ENCODE data around the gene SIN3A. TPM values are rescaled to one million over a fixed set of nuclear protein-coding genes. Genes with fewer than 3 reads are reported as not detected.

SIN3A gene
- total RNA-seq, 2 donors from 2014 or later, result 51.0 to 98.6 TPM

DNA sequence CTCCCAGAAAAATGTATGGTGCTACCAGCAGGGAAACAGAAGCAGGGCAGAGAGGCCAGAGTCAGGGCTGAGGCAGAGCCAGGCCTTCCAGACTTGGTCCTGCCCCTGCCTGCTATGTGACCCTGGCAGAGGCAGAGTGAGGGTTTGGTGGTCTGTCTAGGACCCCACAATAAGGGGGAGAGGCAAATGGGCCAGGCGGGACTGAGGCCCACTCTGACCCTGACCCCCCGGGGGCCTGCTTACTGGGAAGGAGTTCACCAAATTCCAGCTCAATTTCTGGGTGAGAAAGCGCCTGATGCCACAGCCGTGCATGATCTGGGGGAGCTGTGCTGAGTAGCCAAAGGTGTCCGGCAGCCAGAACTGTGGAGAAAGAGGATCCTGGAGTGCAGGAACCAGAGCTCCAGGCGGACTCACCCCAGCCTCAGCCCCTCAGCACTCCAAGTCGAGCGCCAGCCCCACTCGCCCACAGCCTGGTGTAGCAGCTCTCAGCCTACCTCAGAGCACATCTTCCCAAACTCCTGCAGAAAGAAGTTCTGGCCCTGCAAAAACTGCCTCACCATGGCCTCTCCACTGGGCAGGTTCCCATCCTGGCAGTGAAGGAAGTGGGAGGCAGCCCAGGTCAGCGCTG is 90.0 kb downstream of the SIN3A start:
- H3K27me3 ChIP-seq (replicated peaks; ENCODE audit: insufficient read depth), result no peaks in the 10 kb centered on the region
- no peaks in the 10 kb centered on the region for H3K4me1 ChIP-seq (replicated peaks)
- DNase-seq (ENCODE audit: low spot score), result no peak
- H3K36me3 ChIP-seq, result peaks cover 6 to 10% of the 10 kb centered on the region in 2 donors
- no peak for TF ChIP-seq POLR2A (IDR thresholded peaks at IDR 0.05)
- TF ChIP-seq, protein P1, sequence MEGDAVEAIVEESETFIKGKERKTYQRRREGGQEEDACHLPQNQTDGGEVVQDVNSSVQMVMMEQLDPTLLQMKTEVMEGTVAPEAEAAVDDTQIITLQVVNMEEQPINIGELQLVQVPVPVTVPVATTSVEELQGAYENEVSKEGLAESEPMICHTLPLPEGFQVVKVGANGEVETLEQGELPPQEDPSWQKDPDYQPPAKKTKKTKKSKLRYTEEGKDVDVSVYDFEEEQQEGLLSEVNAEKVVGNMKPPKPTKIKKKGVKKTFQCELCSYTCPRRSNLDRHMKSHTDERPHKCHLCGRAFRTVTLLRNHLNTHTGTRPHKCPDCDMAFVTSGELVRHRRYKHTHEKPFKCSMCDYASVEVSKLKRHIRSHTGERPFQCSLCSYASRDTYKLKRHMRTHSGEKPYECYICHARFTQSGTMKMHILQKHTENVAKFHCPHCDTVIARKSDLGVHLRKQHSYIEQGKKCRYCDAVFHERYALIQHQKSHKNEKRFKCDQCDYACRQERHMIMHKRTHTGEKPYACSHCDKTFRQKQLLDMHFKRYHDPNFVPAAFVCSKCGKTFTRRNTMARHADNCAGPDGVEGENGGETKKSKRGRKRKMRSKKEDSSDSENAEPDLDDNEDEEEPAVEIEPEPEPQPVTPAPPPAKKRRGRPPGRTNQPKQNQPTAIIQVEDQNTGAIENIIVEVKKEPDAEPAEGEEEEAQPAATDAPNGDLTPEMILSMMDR (IDR thresholded peaks at IDR 0.05), result no peak
- TF ChIP-seq POLR2AphosphoS5 (IDR thresholded peaks at IDR 0.05), result no peak
- intact Hi-C loops (cut with DNase I), result no loop called here
- no peak overlapping the region for H3K27ac ChIP-seq
- 92% methylated on average over 10 of the region's 10 CpGs for WGBS
- no peaks in the 10 kb centered on the region for H3K9me3 ChIP-seq
- no peak overlapping the region for H3K4me3 ChIP-seq

DNA sequence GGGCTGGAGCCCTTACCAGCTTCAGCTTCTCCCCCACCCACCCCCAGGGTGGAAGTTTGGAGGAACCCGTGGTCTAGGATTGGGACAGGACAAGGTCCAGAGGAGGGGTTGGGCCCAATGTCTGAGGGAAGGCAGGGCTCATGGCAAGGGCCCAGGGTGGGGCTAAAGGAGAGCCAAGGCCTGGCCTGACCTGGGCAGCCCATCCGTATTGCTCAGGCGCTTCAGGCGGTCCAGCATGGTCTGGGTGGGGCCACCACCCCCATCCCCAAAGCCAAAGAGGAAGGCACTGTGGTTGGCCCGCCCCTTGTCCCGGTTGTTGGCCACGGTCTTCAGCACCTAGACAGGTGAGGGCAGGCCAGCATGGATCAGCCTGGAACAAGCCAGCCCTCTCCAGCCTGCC is 90.6 kb downstream of the SIN3A start:
- intact Hi-C loops (cut with DNase I), result no loop called here
- H3K27me3 ChIP-seq (replicated peaks; ENCODE audit: insufficient read depth), result no peaks in the 10 kb centered on the region
- 91% methylated on average over 7 of the region's 7 CpGs for WGBS
- TF ChIP-seq POLR2AphosphoS5 (IDR thresholded peaks at IDR 0.05) (no peak), POLR2A (IDR thresholded peaks at IDR 0.05) (no peak)
- TF ChIP-seq, protein P1 (IDR thresholded peaks at IDR 0.05), result no peak
- H3K9me3 ChIP-seq, result no peaks in the 10 kb centered on the region
- H3K4me1 ChIP-seq (replicated peaks), result no peaks in the 10 kb centered on the region
- DNase-seq (ENCODE audit: low spot score), result no peak
- H3K4me3 ChIP-seq, result no peak overlapping the region
- peaks cover under 1 to 10% of the 10 kb centered on the region in 2 donors for H3K36me3 ChIP-seq
- H3K27ac ChIP-seq, result no peak overlapping the region

DNA sequence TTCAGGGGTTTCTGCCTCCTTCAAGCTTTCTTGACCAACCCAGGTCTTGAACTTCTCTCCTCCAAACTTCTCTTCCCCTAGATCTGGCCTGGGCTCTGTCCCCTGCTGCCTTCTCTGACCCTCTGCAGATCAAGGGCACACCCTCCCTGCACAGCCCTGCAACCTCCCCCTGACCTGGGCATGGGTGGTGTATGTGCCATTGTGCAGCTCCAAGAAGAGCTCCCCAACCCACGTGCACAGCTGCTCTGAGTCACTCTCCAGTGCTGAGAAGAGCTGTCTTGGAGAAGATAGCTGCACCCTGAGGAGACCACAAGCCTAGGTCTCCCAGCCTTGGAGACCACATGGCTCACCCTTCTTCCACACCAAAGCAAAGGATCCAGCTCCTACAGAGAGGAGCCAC is 91.1 kb downstream of the SIN3A start:
- Histone ChIP-seq H3K9me3 (no peaks in the 10 kb centered on the region), H3K27me3 (replicated peaks; ENCODE audit: insufficient read depth) (no peaks in the 10 kb centered on the region), H3K4me3 (no peak overlapping the region), H3K36me3 (peaks cover 0 to 10% of the 10 kb centered on the region in 2 donors), H3K4me1 (replicated peaks) (no peaks in the 10 kb centered on the region), H3K27ac (no peak overlapping the region)
- DNase-seq (ENCODE audit: low spot score), result no peak
- TF ChIP-seq POLR2A (IDR thresholded peaks at IDR 0.05) (no peak), POLR2AphosphoS5 (IDR thresholded peaks at IDR 0.05) (no peak)
- TF ChIP-seq, protein P1 (IDR thresholded peaks at IDR 0.05), result no peak
- intact Hi-C loops (cut with DNase I), result no loop called here
- WGBS, result 75% methylated on average over 1 of the region's 1 CpG

DNA sequence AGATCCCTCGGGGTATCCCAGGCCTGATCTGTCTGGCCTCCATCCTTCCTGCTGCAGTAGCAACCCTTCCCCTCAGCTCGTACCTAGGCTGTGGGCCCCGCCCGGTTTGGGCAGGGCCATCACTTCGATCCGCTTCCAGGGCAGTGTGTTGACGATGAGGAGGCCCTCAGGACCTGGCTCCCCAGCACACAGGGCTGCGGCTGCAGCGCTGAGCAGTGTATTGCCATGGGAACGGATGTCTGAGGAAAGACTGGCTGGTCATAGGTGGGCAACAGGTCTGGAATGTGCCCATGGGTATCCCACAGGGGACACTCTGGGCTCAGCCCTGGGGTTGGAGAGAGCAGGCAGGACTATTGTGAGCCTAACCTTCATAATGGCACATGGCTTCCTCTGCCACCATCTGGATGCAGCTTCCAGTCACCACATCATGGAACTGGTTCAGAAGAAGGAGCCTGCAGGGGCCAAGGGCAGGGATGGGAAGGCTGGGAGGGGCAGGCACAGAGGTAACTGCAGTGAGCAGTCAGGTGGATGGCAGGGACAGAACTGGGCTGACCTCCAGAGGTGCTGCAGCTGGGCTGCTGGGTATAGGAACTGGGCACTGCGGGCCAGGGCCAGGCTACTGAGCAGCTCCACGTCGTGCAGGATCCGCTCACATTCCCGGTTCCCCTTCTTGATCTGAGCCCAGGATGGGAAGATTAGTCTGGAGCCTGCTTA is 91.8 kb downstream of the SIN3A start:
- WGBS, result 83% methylated on average over 15 of the region's 15 CpGs
- Histone ChIP-seq H3K9me3 (no peaks in the 10 kb centered on the region), H3K27me3 (replicated peaks; ENCODE audit: insufficient read depth) (no peaks in the 10 kb centered on the region), H3K27ac (no peak overlapping the region), H3K36me3 (peaks cover 0 to 10% of the 10 kb centered on the region in 2 donors), H3K4me3 (no peak overlapping the region), H3K4me1 (replicated peaks) (no peaks in the 10 kb centered on the region)
- no peak for DNase-seq (ENCODE audit: low spot score)
- intact Hi-C loops (cut with DNase I), result no loop called here
- TF ChIP-seq POLR2A (IDR thresholded peaks at IDR 0.05) (no peak), POLR2AphosphoS5 (IDR thresholded peaks at IDR 0.05) (no peak)
- TF ChIP-seq, protein P1 (IDR thresholded peaks at IDR 0.05), result no peak

All from prostate gland (tissue), 2 donors.